SU-DHL-6 (cell line): Measurements from ENCODE around the gene SLC25A3.
A peak's percentile ranks its signal among the peaks of the same experiment; 100 is the strongest.

Experiments used
- H2AFZ ChIP-seq: fragments of 200-600 bp; sonication (generic); 2 replicates; pipeline ENCODE4 v1.6.1; 2014; ENCODE audit warnings: low read depth, mild to moderate bottlenecking, moderate library complexity, mixed read lengths, antibody characterized with exemption, low read length; ENCODE audit not compliant: severe bottlenecking
- H3F3A ChIP-seq: fragments of 200-600 bp; shearing (Covaris generic); 2 replicates; pipeline ENCODE4 v1.6.0; 2016; ENCODE audit warnings: antibody characterized with exemption, mild to moderate bottlenecking; ENCODE audit not compliant: insufficient read depth
- H3K27ac ChIP-seq: fragments of 200-600 bp; sonication (generic); 2 replicates; pipeline ENCODE4 v1.5.1; 2016; ENCODE audit warnings: low read depth, mild to moderate bottlenecking, low read length, moderate library complexity, mixed read lengths
- H3K27me3 ChIP-seq: fragments of 200-600 bp; sonication (generic), shearing (Covaris generic); 2 replicates; pipeline ENCODE4 v1.6.0; 2014; ENCODE audit warnings: mild to moderate bottlenecking, low read length
- H3K36me3 ChIP-seq: fragments of 200-600 bp; sonication (generic); 2 replicates; pipeline ENCODE4 v1.6.1; 2014; ENCODE audit warnings: mild to moderate bottlenecking, low read length, mixed read lengths
- H3K4me2 ChIP-seq: fragments of 300-600, 200-600 bp; shearing (Covaris generic), sonication (generic); 2 replicates; pipeline ENCODE4 v1.6.0; 2014; ENCODE audit warnings: low read length, low read depth, mild to moderate bottlenecking; ENCODE audit not compliant: poor library complexity, severe bottlenecking
- H3K4me3 ChIP-seq: fragments of 200-600 bp; sonication (generic); 2 replicates; pipeline ENCODE4 v1.5.1; 2014; ENCODE audit warnings: antibody characterized with exemption, low read length, mild to moderate bottlenecking, mixed read lengths; ENCODE audit not compliant: insufficient read depth, poor library complexity, severe bottlenecking
- H3K79me2 ChIP-seq: fragments of 200-600 bp; sonication (generic); 2 replicates; pipeline ENCODE4 v1.6.1; 2014; ENCODE audit warnings: mild to moderate bottlenecking, low read length, moderate library complexity; ENCODE audit not compliant: insufficient read depth
- H3K9ac ChIP-seq: fragments of 200-600 bp; sonication (generic); 2 replicates; pipeline ENCODE4 v1.7.0; 2014; ENCODE audit warnings: mild to moderate bottlenecking, low read length
- H3K9me2 ChIP-seq: fragments of 200-600 bp; sonication (generic); replicated peaks from 2 replicates; pipeline ENCODE4 v1.6.1; 2014; ENCODE audit warnings: low read length; ENCODE audit not compliant: insufficient read depth
- H3K9me3 ChIP-seq: fragments of 200-600 bp; sonication (generic); 2 replicates; pipeline ENCODE4 v1.6.1; 2014; ENCODE audit warnings: low read length, mixed read lengths; ENCODE audit not compliant: insufficient read depth
- H4K20me1 ChIP-seq: fragments of 200-600 bp; sonication (generic); 2 replicates; pipeline ENCODE4 v1.6.1; 2014; ENCODE audit warnings: low read depth, mild to moderate bottlenecking, antibody characterized with exemption, low read length, moderate library complexity, mixed read lengths
- CTCF ChIP-seq: fragments of 200-600 bp; sonication (generic); IDR thresholded peaks from one replicate; pipeline ENCODE4 v1.5.1; 2017; ENCODE audit warnings: antibody characterized with exemption, mild to moderate bottlenecking, low read length, moderate library complexity; ENCODE audit not compliant: insufficient read depth, poor library complexity, severe bottlenecking
- EZH2phosphoT487 ChIP-seq: fragments of 200-600 bp; sonication (generic), shearing (Covaris generic); conservative IDR thresholded peaks from 2 replicates; pipeline ENCODE4 v1.6.1; 2018; ENCODE audit warnings: mild to moderate bottlenecking, antibody characterized with exemption, low read length, moderate library complexity, mixed read lengths

Gene SLC25A3

DNA sequence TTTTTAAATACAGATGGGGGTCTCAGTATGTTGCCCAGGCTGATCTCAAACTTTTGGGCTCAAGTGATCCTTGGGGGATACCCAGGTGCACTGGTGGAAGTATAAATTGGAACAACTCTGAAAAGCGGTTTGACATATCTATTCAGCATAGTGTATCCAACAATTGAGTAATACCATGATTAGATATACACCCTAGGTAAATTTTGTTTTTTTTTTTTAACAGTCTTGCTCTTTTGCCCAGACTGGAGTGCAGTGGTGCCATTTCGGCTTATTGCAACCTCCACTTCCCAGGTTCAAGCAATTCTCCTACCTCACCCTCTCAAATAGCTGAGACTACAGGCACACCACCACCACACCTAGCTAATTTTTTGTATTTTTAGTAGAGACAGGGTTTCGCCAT is 31.6 kb upstream of the SLC25A3 start:
- Histone ChIP-seq H2AFZ (no peak overlapping the region), H3K27me3 (no peaks in the 10 kb centered on the region), H3F3A (no peaks in the 10 kb centered on the region), H3K9me3 (no peaks in the 10 kb centered on the region; the same call in 1 of the 2 replicates), H4K20me1 (no peaks in the 10 kb centered on the region), H3K79me2 (no peaks in the 10 kb centered on the region), H3K9me2 (no peaks in the 10 kb centered on the region), H3K4me3 (no peak overlapping the region), H3K9ac (no peak overlapping the region), H3K27ac (no peak overlapping the region), H3K36me3 (no peaks in the 10 kb centered on the region), H3K4me2 (no peak overlapping the region)
- no peak for TF ChIP-seq EZH2phosphoT487
- no peak for TF ChIP-seq CTCF

GRCh38 chr12:98572010-98572409 is 21.5 kb upstream of the SLC25A3 start:
- Histone ChIP-seq H3F3A (no peaks in the 10 kb centered on the region), H3K79me2 (no peaks in the 10 kb centered on the region), H2AFZ (no peak overlapping the region), H3K9me3 (no peaks in the 10 kb centered on the region), H3K4me2 (no peak overlapping the region), H3K36me3 (no peaks in the 10 kb centered on the region), H3K9me2 (no peaks in the 10 kb centered on the region), H3K27me3 (no peaks in the 10 kb centered on the region), H4K20me1 (no peaks in the 10 kb centered on the region), H3K27ac (no peak overlapping the region), H3K4me3 (no peak overlapping the region), H3K9ac (no peak overlapping the region)
- no peak for TF ChIP-seq EZH2phosphoT487
- TF ChIP-seq CTCF, result peak; percentile 18

DNA sequence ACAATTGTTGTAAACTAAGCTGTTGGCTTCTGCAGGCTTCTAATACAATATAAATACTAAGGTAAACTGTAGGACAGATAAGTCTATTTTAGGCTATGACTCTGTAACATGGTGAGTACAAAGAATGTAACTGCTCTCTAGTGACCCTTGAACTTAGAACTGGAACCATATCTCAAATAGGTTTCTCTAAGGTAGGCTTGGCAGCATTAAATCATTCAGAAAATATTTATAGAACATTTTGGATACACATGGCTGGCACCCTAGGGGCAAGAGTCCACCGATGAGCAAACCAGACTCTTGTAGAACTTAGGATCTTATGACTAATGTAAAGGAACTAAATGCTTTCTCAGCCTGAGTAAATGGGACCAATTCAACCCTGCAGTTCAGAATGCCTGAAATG is 19.4 kb upstream of the SLC25A3 start:
- no peak for TF ChIP-seq CTCF
- no peak for TF ChIP-seq EZH2phosphoT487
- Histone ChIP-seq H3K27me3 (no peaks in the 10 kb centered on the region), H3K27ac (no peak overlapping the region), H3K36me3 (no peaks in the 10 kb centered on the region), H2AFZ (no peak overlapping the region), H3K4me2 (no peak overlapping the region), H3K9ac (no peak overlapping the region), H3K79me2 (no peaks in the 10 kb centered on the region), H3K4me3 (no peak overlapping the region), H3K9me2 (no peaks in the 10 kb centered on the region), H3K9me3 (no peaks in the 10 kb centered on the region), H3F3A (no peaks in the 10 kb centered on the region), H4K20me1 (no peaks in the 10 kb centered on the region)
